HG03139 (cell line): ENCODE measurements around the gene C12orf56.
"Not testable (repeated sequence)": the region's sequence is repeated elsewhere in the genome, so short reads cannot be mapped to it uniquely, and the experiment has no call there.

Experiments used
- ATAC-seq: cut with Tn5 transposase; IDR thresholded peaks from one replicate; pipeline ENCODE4 v1.9.1; 2021; ENCODE audit not compliant: unreplicated experiment

The C12orf56 gene

GRCh38 chr12:64387197-64387816 is 3.3 kb downstream of the C12orf56 start:
- ATAC-seq, result no peak

GRCh38 chr12:64385468-64385867 is 5.1 kb downstream of the C12orf56 start:
- ATAC-seq, result no peak

GRCh38 chr12:64385019-64385418 is 5.5 kb downstream of the C12orf56 start:
- no peak for ATAC-seq

- ATAC-seq, result no peak
These were observed 6.9 kb downstream of the C12orf56 start for GRCh38 chr12:64383675-64384074.

- no peak for ATAC-seq
These were observed 27.7 kb downstream of the C12orf56 start for GRCh38 chr12:64362721-64363305.

GRCh38 chr12:64361173-64361572 is 29.4 kb downstream of the C12orf56 start:
- not testable (repeated sequence) for ATAC-seq

GRCh38 chr12:64356209-64356608 is 34.3 kb downstream of the C12orf56 start:
- not testable (repeated sequence) for ATAC-seq

- ATAC-seq, result no peak
These were observed 38.4 kb downstream of the C12orf56 start for GRCh38 chr12:64352181-64352580.

- ATAC-seq, result no peak
These were observed 39.3 kb downstream of the C12orf56 start for GRCh38 chr12:64351265-64351664.

GRCh38 chr12:64347630-64348029 is 42.9 kb downstream of the C12orf56 start:
- ATAC-seq, result no peak

GRCh38 chr12:64344631-64345030 is 45.9 kb downstream of the C12orf56 start:
- ATAC-seq, result not testable (repeated sequence)

GRCh38 chr12:64340546-64340945 is 50.0 kb downstream of the C12orf56 start:
- not testable (repeated sequence) for ATAC-seq

- no peak for ATAC-seq
These were observed 54.6 kb downstream of the C12orf56 start for GRCh38 chr12:64335886-64336466.

- no peak for ATAC-seq
These were observed 57.6 kb downstream of the C12orf56 start for GRCh38 chr12:64332938-64333337.

GRCh38 chr12:64332296-64332695 is 58.3 kb downstream of the C12orf56 start:
- ATAC-seq, result no peak

- ATAC-seq, result not testable (repeated sequence)
These were observed 61.4 kb downstream of the C12orf56 start for GRCh38 chr12:64329031-64329710.

- no peak for ATAC-seq
These were observed 65.5 kb downstream of the C12orf56 start for GRCh38 chr12:64325055-64325454.

- no peak for ATAC-seq
These were observed 66.9 kb downstream of the C12orf56 start for GRCh38 chr12:64323476-64324225.

GRCh38 chr12:64323006-64323405 is 67.6 kb downstream of the C12orf56 start:
- ATAC-seq, result no peak

- no peak for ATAC-seq
These were observed 69.9 kb downstream of the C12orf56 start for GRCh38 chr12:64320611-64321010.

- ATAC-seq, result not testable (repeated sequence)
These were observed 70.9 kb downstream of the C12orf56 start for GRCh38 chr12:64319540-64320225.
